ENCODE results near the gene GPR25.

DNA sequence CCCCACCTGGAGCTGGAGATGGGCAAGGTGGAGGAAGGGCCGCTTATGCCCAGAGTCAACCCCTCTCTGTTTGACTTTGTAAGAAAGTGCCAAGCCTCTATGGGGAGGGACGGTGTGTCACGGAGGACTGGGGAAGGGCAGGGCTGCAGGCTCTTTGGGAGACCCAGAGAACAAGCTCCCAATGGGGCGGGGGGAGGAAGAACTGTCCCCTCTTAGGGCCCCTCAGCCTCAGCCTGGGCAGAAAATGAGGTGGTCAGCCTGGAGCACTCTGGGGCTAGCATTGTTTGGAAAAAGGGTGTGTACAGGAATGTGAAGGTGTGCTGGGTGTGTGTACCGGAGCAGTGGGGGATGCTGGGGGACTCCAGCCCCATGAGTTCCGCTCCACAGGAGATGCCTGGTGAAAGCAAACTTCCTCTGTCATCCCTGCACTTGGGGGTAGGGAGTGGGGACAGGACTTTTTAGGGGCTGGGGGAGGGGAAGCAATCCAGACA, 20.7 kb downstream of the GPR25 start:
- TF ChIP-seq, protein P1, sequence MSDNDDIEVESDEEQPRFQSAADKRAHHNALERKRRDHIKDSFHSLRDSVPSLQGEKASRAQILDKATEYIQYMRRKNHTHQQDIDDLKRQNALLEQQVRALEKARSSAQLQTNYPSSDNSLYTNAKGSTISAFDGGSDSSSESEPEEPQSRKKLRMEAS (CRISPR knock-in tag; IDR thresholded peaks at IDR 0.05): no peak
- TF ChIP-seq, protein P2, sequence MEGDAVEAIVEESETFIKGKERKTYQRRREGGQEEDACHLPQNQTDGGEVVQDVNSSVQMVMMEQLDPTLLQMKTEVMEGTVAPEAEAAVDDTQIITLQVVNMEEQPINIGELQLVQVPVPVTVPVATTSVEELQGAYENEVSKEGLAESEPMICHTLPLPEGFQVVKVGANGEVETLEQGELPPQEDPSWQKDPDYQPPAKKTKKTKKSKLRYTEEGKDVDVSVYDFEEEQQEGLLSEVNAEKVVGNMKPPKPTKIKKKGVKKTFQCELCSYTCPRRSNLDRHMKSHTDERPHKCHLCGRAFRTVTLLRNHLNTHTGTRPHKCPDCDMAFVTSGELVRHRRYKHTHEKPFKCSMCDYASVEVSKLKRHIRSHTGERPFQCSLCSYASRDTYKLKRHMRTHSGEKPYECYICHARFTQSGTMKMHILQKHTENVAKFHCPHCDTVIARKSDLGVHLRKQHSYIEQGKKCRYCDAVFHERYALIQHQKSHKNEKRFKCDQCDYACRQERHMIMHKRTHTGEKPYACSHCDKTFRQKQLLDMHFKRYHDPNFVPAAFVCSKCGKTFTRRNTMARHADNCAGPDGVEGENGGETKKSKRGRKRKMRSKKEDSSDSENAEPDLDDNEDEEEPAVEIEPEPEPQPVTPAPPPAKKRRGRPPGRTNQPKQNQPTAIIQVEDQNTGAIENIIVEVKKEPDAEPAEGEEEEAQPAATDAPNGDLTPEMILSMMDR (IDR thresholded peaks at IDR 0.05): no peak
- TF ChIP-seq, protein P3, sequence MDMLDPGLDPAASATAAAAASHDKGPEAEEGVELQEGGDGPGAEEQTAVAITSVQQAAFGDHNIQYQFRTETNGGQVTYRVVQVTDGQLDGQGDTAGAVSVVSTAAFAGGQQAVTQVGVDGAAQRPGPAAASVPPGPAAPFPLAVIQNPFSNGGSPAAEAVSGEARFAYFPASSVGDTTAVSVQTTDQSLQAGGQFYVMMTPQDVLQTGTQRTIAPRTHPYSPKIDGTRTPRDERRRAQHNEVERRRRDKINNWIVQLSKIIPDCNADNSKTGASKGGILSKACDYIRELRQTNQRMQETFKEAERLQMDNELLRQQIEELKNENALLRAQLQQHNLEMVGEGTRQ (CRISPR knock-in tag; IDR thresholded peaks at IDR 0.05): no peak
- TF ChIP-seq ZBTB21 (CRISPR knock-in tag; IDR thresholded peaks at IDR 0.05; ENCODE audit: borderline replicate concordance): no peak
- no peak for TF ChIP-seq NR1H2 (CRISPR knock-in tag; IDR thresholded peaks at IDR 0.05)
- TF ChIP-seq NFATC4 (CRISPR knock-in tag; IDR thresholded peaks at IDR 0.05): no peak
- TF ChIP-seq, protein P4, sequence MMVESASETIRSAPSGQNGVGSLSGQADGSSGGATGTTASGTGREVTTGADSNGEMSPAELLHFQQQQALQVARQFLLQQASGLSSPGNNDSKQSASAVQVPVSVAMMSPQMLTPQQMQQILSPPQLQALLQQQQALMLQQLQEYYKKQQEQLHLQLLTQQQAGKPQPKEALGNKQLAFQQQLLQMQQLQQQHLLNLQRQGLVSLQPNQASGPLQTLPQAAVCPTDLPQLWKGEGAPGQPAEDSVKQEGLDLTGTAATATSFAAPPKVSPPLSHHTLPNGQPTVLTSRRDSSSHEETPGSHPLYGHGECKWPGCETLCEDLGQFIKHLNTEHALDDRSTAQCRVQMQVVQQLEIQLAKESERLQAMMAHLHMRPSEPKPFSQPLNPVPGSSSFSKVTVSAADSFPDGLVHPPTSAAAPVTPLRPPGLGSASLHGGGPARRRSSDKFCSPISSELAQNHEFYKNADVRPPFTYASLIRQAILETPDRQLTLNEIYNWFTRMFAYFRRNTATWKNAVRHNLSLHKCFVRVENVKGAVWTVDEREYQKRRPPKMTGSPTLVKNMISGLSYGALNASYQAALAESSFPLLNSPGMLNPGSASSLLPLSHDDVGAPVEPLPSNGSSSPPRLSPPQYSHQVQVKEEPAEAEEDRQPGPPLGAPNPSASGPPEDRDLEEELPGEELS (CRISPR knock-in tag; IDR thresholded peaks at IDR 0.05): no peak
- no peak for TF ChIP-seq CREM (CRISPR knock-in tag; IDR thresholded peaks at IDR 0.05)
- TF ChIP-seq, protein P5, sequence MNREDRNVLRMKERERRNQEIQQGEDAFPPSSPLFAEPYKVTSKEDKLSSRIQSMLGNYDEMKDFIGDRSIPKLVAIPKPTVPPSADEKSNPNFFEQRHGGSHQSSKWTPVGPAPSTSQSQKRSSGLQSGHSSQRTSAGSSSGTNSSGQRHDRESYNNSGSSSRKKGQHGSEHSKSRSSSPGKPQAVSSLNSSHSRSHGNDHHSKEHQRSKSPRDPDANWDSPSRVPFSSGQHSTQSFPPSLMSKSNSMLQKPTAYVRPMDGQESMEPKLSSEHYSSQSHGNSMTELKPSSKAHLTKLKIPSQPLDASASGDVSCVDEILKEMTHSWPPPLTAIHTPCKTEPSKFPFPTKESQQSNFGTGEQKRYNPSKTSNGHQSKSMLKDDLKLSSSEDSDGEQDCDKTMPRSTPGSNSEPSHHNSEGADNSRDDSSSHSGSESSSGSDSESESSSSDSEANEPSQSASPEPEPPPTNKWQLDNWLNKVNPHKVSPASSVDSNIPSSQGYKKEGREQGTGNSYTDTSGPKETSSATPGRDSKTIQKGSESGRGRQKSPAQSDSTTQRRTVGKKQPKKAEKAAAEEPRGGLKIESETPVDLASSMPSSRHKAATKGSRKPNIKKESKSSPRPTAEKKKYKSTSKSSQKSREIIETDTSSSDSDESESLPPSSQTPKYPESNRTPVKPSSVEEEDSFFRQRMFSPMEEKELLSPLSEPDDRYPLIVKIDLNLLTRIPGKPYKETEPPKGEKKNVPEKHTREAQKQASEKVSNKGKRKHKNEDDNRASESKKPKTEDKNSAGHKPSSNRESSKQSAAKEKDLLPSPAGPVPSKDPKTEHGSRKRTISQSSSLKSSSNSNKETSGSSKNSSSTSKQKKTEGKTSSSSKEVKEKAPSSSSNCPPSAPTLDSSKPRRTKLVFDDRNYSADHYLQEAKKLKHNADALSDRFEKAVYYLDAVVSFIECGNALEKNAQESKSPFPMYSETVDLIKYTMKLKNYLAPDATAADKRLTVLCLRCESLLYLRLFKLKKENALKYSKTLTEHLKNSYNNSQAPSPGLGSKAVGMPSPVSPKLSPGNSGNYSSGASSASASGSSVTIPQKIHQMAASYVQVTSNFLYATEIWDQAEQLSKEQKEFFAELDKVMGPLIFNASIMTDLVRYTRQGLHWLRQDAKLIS (CRISPR knock-in tag; IDR thresholded peaks at IDR 0.05; ENCODE audit: borderline replicate concordance): no peak

Data from WTC11 (cell line).